Tibial artery (tissue), 4 donors: ENCODE results near the gene FAM117A.

Source experiments
- DNase-seq, 2 donors: peaks; one replicate each; pipeline ENCODE4 v3.0.0-alpha.2; 2019
- H3K27ac ChIP-seq, 2 donors: fragments of 200-600 bp; sonication (generic) in 1 of 2; 1 replicate in 1 of 2; 2 replicates in 1 of 2; pipeline ENCODE4 v1.5.1; 2018 to 2019; ENCODE audit warnings: mild to moderate bottlenecking in 1 of 2
- H3K27me3 ChIP-seq, 2 donors: fragments of 200-600 bp; sonication (generic) in 1 of 2; one replicate each; pipeline versions ENCODE4 v1.5.1 to v1.6.0; 2016 to 2019
- H3K36me3 ChIP-seq, 3 donors: fragments of 200-600 bp; sonication (generic) in 2 of 3; one replicate each; pipeline ENCODE4 v1.5.1; 2016 to 2019; ENCODE audit warnings: mild to moderate bottlenecking in 2 of 3
- H3K4me1 ChIP-seq, 4 donors: fragments of 200-600 bp; sonication (generic) in 2 of 4; 1 replicate in 3 of 4; 2 replicates in 1 of 4; pipeline ENCODE4 v1.5.1; 2016 to 2019
- H3K4me3 ChIP-seq, 2 donors: fragments of 200-600 bp; sonication (generic) in 1 of 2; 1 replicate in 1 of 2; 2 replicates in 1 of 2; pipeline ENCODE4 v1.5.1; 2018 to 2019; ENCODE audit warnings: mild to moderate bottlenecking in 2 of 2
- H3K9me3 ChIP-seq, 3 donors: fragments of 200-600 bp; sonication (generic) in 1 of 3; one replicate each; pipeline ENCODE4 v1.5.1; 2016 to 2019
- CTCF ChIP-seq, 2 experiments: fragments of 200-600 bp in 1 of 2; fragments of 450-650 bp in 1 of 2; IDR thresholded peaks; one replicate each; pipeline ENCODE4 v1.5.1; 2017 to 2019; ENCODE audit warnings: antibody characterized with exemption in 2 of 2, mild to moderate bottlenecking in 1 of 2, moderate library complexity in 1 of 2
- intact Hi-C: fragments of 100-400 bp; cut with DNase I; formaldehyde crosslinking; loops from one replicate; pipeline ENCODE4 v1.15.0; 2023; ENCODE audit warnings: low total_unique reads

Gene FAM117A

DNA sequence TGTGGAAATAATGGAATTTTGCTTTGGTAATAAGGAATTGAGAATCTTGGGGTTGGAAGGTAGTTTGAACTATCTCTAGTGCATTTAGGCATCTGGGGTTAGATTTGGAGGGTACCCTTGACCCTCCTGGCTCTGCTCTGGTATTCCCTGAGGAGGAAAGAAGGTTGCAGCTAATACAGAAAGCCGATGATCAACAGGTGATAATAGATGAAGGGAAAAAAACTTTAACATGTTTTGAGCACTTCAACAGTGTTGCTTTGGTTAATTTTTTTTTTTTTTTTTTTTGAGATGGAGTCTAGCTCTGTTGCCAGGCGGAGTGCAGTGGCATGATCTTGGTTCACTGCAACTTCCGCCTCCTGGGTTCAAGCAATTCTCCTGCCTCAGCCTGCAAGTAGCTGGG, 29.4 kb upstream of the FAM117A start:
- no peaks in the 10 kb centered on the region for H3K9me3 ChIP-seq
- no peak for DNase-seq
- H3K36me3 ChIP-seq, result peaks cover 35 to 64% (median 52%) of the 10 kb centered on the region in 3 donors
- TF ChIP-seq CTCF (IDR thresholded peaks at IDR 0.05), result no peak
- H3K27ac ChIP-seq, result no peak overlapping the region
- intact Hi-C loops, result loop anchor here (10.0 kb wide), 1 partner anchor 51 kb away; the partner anchor contains the start of gene TAC4
- no peak overlapping the region for H3K4me3 ChIP-seq
- H3K27me3 ChIP-seq, result no peaks in the 10 kb centered on the region
- H3K4me1 ChIP-seq, result peaks cover 0 to 61% (median 37%) of the 10 kb centered on the region in 4 donors

DNA sequence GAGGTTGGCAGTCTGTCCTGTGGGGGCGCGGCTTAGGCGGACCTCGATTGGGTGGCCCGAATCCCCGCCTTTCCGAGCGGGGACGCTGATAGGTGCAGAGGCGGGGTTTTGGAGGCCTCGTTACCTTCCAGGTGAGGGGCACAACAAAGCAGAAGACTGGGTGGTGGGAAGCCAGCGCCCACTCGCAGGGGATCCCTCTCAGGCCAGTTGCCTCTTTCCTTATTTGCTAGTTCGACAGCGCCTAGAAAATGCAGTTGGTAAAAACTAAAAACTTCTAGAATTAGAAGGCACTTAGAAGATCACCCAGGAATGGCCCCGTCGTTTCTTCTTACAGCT, 25.3 kb upstream of the FAM117A start:
- intact Hi-C loops, result no loop called here
- Histone ChIP-seq H3K9me3 (no peaks in the 10 kb centered on the region), H3K36me3 (peaks cover 6 to 27% (median 25%) of the 10 kb centered on the region in 3 donors), H3K4me1 (peaks cover 0 to 62% (median 41%) of the 10 kb centered on the region in 4 donors), H3K4me3 (peak overlapping the region; percentile 71 to 76), H3K27ac (peak overlapping the region; percentile 63 to 93), H3K27me3 (no peaks in the 10 kb centered on the region)
- DNase-seq, result no peak
- TF ChIP-seq CTCF (IDR thresholded peaks at IDR 0.05), result no peak

GRCh38 chr17:49788478-49789242, 24.7 kb upstream of the FAM117A start, which contains the start of gene KAT7:
Gene KAT7, plus strand, starts transcription at chr17:49788681. Its CDS starts 154 bp downstream, at chr17:49788835.
- no peak for TF ChIP-seq CTCF (IDR thresholded peaks at IDR 0.05)
- H3K27me3 ChIP-seq, result no peaks in the 10 kb centered on the region
- H3K4me1 ChIP-seq, result peaks cover 0 to 63% (median 46%) of the 10 kb centered on the region in 4 donors
- H3K4me3 ChIP-seq, result peak within 1 kb of the TSS; percentile 71 to 76
- H3K36me3 ChIP-seq, result peaks cover 6 to 21% (median 19%) of the 10 kb centered on the region in 3 donors
- H3K9me3 ChIP-seq, result no peaks in the 10 kb centered on the region
- H3K27ac ChIP-seq, result peak within 1 kb of the TSS; percentile 93 to 94
- DNase-seq, result peak; percentile 99 to 100
- intact Hi-C loops, result no loop called here

DNA sequence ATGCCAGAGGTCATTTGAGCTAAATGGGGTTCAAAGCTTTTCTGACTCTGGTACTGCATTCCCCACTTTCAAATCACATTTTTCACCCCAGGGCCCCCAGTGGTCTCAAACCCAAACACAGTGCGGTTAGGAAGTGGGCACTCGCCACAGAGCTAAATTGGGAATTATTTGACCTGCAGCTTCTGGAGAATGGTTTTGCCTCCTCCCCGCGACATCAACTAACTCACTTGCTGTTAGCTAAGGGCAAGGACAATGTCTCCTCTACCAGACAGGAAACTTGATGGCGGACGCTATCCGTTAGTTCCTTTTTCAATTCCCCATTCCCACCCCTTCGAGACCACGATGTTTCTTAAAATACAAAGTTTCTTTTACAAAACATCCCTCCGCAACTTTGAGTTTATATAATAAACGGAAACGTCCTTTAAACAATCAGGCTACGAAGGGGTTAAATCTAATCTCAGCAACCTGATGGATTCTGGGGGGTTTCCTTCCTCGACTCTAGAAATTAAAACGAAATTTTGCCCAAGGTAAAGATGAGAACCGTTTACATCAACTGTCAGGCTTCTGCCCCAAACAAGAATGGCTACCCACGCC, 24.1 kb upstream of the FAM117A start:
- peaks cover 6 to 14% (median 12%) of the 10 kb centered on the region in 3 donors for H3K36me3 ChIP-seq
- intact Hi-C loops, result no loop called here
- no peak for TF ChIP-seq CTCF (IDR thresholded peaks at IDR 0.05)
- peak in 1 of 2 donors; percentile 22 for DNase-seq
- H3K4me1 ChIP-seq, result peaks cover 0 to 63% (median 50%) of the 10 kb centered on the region in 4 donors
- H3K27ac ChIP-seq, result peak overlapping the region; percentile 93 to 94
- H3K27me3 ChIP-seq, result no peaks in the 10 kb centered on the region
- peak overlapping the region; percentile 71 to 76 for H3K4me3 ChIP-seq
- H3K9me3 ChIP-seq, result no peaks in the 10 kb centered on the region

- Histone ChIP-seq H3K9me3 (no peaks in the 10 kb centered on the region), H3K27ac (peak overlapping the region; percentile 77 to 78), H3K36me3 (no peaks in the 10 kb centered on the region), H3K27me3 (no peaks in the 10 kb centered on the region), H3K4me1 (peaks cover 0 to 49% (median 34%) of the 10 kb centered on the region in 4 donors), H3K4me3 (no peak overlapping the region)
- intact Hi-C loops, result no loop called here
- DNase-seq, result no peak
- no peak for TF ChIP-seq CTCF (IDR thresholded peaks at IDR 0.05)
These were observed 20.7 kb upstream of the FAM117A start for GRCh38 chr17:49784636-49785035.
